ENCODE data around the gene DHRSX. TPM values are rescaled to one million over a fixed set of nuclear protein-coding genes. Genes with fewer than 3 reads are reported as not detected.
"Not testable (repeated sequence)": the region's sequence is repeated elsewhere in the genome, so short reads cannot be mapped to it uniquely, and the experiment has no call there.

DHRSX gene
- total RNA-seq, 2 donors from 2014 or later, result 16.4 to 16.6 TPM

- peaks cover 3 to 9% of the 10 kb centered on the region in 2 donors for H3K9me3 Mint-ChIP-seq
- peaks cover 21 to 28% of the 10 kb centered on the region in 2 donors for H3K36me3 Mint-ChIP-seq
- ATAC-seq, result no peak
- peak in 1 of 2 donors; percentile 3 for DNase-seq (ENCODE audit: low spot score in 2 of 2)
- peak overlapping the region; percentile 16 to 93 for H3K27ac Mint-ChIP-seq
Observed at GRCh38 chrX:2325076-2325784, 175.5 kb downstream of the DHRSX start.

GRCh38 chrX:2324151-2324550 lies 176.6 kb downstream of the DHRSX start:
- no peak for ATAC-seq
- H3K9me3 Mint-ChIP-seq, result peaks cover 3 to 9% of the 10 kb centered on the region in 2 donors
- peaks cover 21 to 28% of the 10 kb centered on the region in 2 donors for H3K36me3 Mint-ChIP-seq
- H3K27ac Mint-ChIP-seq, result no peak overlapping the region
- DNase-seq (ENCODE audit: low spot score in 2 of 2), result no peak

GRCh38 chrX:2321411-2321810 lies 179.4 kb downstream of the DHRSX start:
- Mint-ChIP-seq H3K9me3 (peaks cover 3 to 18% of the 10 kb centered on the region in 2 donors), H3K27ac (no peak overlapping the region), H3K36me3 (peaks cover 9 to 40% of the 10 kb centered on the region in 2 donors)
- no peak for DNase-seq (ENCODE audit: low spot score in 2 of 2)
- ATAC-seq, result no peak

- DNase-seq (ENCODE audit: low spot score in 2 of 2), result no peak
- Mint-ChIP-seq H3K27ac (no peak overlapping the region), H3K36me3 (peaks cover 6 to 37% of the 10 kb centered on the region in 2 donors), H3K9me3 (peaks cover 1 to 15% of the 10 kb centered on the region in 2 donors)
- ATAC-seq, result no peak
Observed at GRCh38 chrX:2320580-2321327, 180.0 kb downstream of the DHRSX start.

GRCh38 chrX:2320089-2320488 lies 180.7 kb downstream of the DHRSX start:
- Mint-ChIP-seq H3K27ac (no peak overlapping the region), H3K36me3 (peaks cover 0 to 31% of the 10 kb centered on the region in 2 donors), H3K9me3 (peaks cover 0 to 9% of the 10 kb centered on the region in 2 donors)
- no peak for ATAC-seq
- no peak for DNase-seq (ENCODE audit: low spot score in 2 of 2)

GRCh38 chrX:2318371-2318770 lies 182.4 kb downstream of the DHRSX start:
- no peak for DNase-seq (ENCODE audit: low spot score in 2 of 2)
- ATAC-seq, result no peak
- H3K27ac Mint-ChIP-seq, result no peak overlapping the region
- H3K9me3 Mint-ChIP-seq, result peaks cover 0 to 9% of the 10 kb centered on the region in 2 donors
- peaks cover 0 to 18% of the 10 kb centered on the region in 2 donors for H3K36me3 Mint-ChIP-seq

GRCh38 chrX:2317527-2318055 lies 183.2 kb downstream of the DHRSX start:
- ATAC-seq, result no peak
- peaks cover 0 to 9% of the 10 kb centered on the region in 2 donors for H3K9me3 Mint-ChIP-seq
- no peak for DNase-seq (ENCODE audit: low spot score in 2 of 2)
- H3K36me3 Mint-ChIP-seq, result peaks cover 0 to 12% of the 10 kb centered on the region in 2 donors
- no peak overlapping the region for H3K27ac Mint-ChIP-seq

DNA sequence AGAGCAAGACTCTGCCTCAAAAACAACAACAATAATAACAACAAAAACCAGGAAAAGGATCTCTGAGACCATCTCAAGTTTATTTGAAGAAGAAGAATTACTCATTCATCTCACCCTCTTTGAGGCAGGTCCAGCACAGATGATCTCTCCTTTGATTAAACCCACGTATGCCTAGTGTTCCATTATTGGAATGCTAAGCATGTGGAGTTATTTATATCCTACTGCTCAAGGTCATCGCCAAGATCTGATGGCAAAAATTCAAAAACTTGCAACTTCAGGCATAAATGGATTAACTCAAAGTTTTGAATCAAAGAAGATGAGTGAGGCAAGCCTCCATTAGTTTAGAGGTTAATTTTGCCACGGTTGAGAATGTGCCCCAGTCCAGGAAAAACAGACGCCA lies 184.2 kb downstream of the DHRSX start:
- no peak for DNase-seq (ENCODE audit: low spot score in 2 of 2)
- no peak for ATAC-seq
- peaks cover under 1 to 20% of the 10 kb centered on the region in 2 donors for H3K36me3 Mint-ChIP-seq
- no peak overlapping the region for H3K27ac Mint-ChIP-seq
- H3K9me3 Mint-ChIP-seq, result peaks cover 0 to 14% of the 10 kb centered on the region in 2 donors

DNA sequence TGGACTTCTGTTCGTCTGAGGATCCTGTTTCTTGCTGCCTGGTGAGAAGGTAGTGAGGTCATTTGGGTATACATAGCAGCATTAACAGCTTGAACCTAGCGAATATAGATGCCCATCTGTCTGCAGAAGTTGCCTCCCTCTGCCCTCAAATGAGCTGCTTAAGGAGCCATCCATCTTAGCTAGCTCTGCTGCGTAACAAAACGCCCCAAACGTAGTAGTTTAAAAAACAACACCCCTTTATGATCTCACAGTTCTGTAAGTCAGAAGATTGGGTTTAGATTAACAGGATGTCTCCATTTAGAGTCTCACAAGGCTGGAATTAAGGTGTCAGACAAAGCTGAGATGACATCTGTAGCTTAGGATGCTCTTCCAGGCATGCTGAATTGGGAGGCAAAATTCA lies 185.3 kb downstream of the DHRSX start:
- Mint-ChIP-seq H3K36me3 (peaks cover 8 to 26% of the 10 kb centered on the region in 2 donors), H3K27ac (no peak overlapping the region), H3K9me3 (peaks cover 0 to 21% of the 10 kb centered on the region in 2 donors)
- DNase-seq (ENCODE audit: low spot score in 2 of 2) (no peak), ATAC-seq (no peak)

DNA sequence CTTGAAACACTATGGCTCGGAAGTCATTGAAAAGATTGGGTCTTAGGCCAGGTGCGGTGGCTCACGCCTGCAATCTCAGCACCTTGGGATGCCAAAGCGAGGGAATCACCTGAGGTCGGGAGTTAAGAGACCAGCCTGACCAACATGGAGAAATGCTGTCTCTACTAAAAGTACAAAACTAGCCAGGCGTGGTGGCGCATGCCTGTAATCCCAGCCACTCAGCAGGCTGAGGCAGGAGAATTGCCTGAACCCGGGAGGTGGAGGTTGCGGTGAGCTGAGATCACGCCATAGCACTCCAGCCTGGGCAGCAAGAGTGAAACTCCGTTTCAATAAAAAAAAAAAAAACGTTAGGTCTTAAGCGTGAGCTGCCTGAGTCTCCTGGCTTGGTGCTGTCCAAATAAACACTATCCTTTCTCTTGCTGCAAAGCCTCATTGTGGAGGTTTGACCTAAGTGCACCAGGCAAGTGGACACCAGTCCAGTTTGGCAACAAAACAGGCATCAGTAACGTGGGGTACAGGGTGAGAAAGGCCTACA lies 185.9 kb downstream of the DHRSX start:
- ATAC-seq (no peak), DNase-seq (ENCODE audit: low spot score in 2 of 2) (no peak)
- no peak overlapping the region for H3K27ac Mint-ChIP-seq
- H3K36me3 Mint-ChIP-seq, result peaks cover 11 to 26% of the 10 kb centered on the region in 2 donors
- H3K9me3 Mint-ChIP-seq, result peaks cover 0 to 21% of the 10 kb centered on the region in 2 donors

DNA sequence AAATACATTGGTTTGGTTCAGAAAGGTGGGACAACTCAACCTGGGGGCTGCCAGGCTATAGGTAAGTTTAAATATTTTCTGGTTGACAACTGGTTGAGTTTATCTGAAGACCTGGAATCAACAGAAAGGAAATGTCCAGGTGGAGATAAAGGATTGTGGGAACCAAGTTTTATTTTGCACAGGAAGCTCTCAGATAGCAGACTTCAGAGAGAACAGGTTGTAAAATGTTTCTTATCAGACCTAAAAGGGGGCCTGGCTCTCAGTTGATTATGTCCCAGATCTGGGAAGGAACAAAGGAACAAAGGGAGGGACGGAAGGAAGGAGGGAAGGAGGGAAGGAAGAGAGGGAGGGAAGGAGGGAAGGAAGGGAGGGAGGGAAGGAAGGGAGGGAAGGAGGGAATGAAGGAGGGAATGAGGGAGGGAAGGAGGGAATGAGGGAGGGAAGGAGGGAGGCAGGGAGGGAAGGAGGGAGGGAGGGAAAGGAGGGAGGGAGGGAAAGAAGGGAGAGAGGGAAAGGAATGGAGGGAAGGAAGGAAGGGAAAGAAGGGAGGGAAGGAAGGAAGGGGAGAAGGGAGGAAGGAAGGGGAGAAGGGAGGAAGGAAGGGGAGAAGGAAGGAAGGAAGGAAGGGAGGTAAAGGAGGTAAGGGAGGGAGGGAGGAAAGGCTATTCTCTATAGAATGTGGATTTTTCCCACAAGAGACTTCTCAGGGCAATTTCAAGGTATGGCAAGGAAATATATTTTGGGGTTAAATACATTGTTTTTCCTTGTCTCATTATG lies 186.7 kb downstream of the DHRSX start:
- H3K27ac Mint-ChIP-seq, result no peak overlapping the region
- no peak for ATAC-seq
- peaks cover 0 to 21% of the 10 kb centered on the region in 2 donors for H3K9me3 Mint-ChIP-seq
- peaks cover 11 to 26% of the 10 kb centered on the region in 2 donors for H3K36me3 Mint-ChIP-seq
- DNase-seq (ENCODE audit: low spot score in 2 of 2), result no peak

DNA sequence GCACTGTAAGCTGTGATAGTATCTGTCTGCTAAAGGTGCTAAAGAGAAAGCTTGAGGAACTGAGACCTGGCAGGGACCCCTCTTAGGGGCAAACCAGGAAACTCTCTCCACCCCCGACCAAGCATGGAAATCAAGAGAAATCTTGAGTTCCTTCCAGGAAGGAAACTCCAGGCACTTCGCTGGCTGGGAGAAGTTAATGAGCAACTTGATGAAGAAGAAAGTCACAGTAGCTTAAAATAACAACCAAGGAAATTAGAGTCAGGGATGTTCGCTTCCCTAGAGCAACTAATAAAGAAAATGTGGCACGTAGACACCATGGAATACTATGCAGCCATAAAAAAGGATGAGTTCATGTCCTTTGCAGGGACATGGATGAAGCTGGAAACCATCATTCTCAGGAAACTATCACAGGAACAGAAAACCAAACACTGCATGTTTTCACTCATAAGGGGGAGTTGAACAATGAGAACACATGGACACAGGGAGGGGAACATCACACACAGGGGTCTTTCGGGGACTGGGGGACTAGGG lies 188.7 kb downstream of the DHRSX start:
- not testable (repeated sequence) for ATAC-seq; DNase-seq (ENCODE audit: low spot score in 2 of 2); H3K27ac Mint-ChIP-seq
- Mint-ChIP-seq H3K36me3 (peaks cover 13 to 20% of the 10 kb centered on the region in 2 donors), H3K9me3 (peaks cover under 1 to 14% of the 10 kb centered on the region in 2 donors)

DNA sequence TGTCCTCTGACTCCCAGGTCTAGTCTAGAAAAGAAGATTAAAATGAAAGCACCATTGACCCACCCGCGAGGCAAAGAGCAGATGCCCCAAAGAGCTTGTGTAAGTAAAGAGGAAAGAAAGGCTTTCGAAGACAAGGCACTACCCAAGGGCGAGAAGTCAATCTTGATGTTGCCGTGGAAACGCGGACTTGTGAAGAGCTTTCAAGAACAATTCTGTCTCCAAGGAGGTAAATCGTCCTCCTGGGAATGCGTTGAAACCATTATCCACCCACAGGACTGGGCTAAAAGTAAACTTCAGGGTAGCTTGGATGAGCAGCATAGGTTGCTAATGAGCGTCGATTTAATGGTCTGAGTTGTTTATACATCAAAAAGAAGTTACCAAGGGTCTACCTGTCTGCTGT lies 189.3 kb downstream of the DHRSX start:
- peaks cover 19 to 26% of the 10 kb centered on the region in 2 donors for H3K36me3 Mint-ChIP-seq
- peak overlapping the region in 1 of 2 donors; percentile 85 for H3K27ac Mint-ChIP-seq
- H3K9me3 Mint-ChIP-seq, result peaks cover 3 to 17% of the 10 kb centered on the region in 2 donors
- DNase-seq (ENCODE audit: low spot score in 2 of 2), result no peak
- no peak for ATAC-seq

DNA sequence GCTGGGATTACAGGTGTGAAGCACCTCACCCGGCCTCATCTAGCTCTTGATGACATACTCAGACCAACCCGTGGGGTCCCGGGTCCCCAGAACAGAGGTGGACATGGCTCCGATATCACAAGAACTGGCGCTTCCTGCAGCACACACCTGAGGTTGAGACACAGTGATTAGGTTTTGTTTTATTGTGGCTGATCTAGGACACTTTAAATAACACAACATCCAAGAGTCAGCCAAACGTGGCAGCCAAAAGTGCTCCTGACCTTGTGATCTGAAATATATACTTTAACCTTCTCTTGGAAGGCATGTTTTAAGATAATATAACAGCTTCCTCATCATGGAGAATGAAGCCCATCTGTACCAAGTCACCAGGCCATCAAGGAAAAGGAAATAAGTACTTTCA lies 198.9 kb downstream of the DHRSX start:
- Mint-ChIP-seq H3K9me3 (peaks cover 13 to 18% of the 10 kb centered on the region in 2 donors), H3K27ac (no peak overlapping the region), H3K36me3 (peaks cover 12 to 29% of the 10 kb centered on the region in 2 donors)
- ATAC-seq (no peak), DNase-seq (ENCODE audit: low spot score in 2 of 2) (no peak)

DNA sequence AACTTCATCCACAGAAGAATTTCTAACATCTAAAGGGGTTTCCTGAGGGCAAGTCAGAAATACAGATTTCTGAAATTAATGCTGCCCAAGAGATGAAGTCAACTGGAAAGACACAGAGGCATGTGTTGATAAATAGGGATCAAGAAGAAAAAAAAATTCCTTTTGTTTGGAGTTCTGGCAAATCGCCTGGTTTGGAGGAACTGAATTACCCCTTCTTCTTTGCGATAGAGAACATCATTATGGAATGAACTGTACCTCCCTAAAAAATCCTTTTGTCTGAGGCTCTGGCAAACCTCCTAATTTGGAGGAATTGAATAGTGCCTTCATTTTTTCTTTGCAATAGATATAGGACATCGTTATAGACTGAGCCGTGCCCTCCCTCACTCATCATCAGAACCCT lies 200.9 kb downstream of the DHRSX start:
- Mint-ChIP-seq H3K27ac (no peak overlapping the region), H3K9me3 (peaks cover 11 to 16% of the 10 kb centered on the region in 2 donors), H3K36me3 (peaks cover 7 to 16% of the 10 kb centered on the region in 2 donors)
- DNase-seq (ENCODE audit: low spot score in 2 of 2) (no peak), ATAC-seq (no peak)

DNA sequence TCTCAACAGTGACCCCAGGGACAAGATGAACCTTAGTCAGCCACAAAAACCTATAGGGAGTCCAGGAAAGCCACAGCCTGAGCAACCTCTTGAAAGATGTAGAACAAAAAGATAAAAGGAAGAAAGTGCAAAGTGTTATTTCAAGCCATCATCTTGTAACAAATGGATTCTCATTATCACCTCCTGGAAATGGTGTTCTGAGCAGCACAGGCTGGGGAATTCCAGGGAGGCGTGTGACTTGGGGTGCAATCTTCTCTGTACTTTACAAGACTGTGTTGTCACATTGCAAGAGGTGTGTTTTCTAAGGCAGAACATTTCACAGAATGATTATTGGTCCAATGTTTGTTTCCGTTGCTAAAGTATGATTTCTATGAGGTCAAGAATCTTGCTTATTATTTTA lies 214.0 kb downstream of the DHRSX start:
- Mint-ChIP-seq H3K36me3 (peaks cover 38 to 44% of the 10 kb centered on the region in 2 donors), H3K27ac (peak overlapping the region in 1 of 2 donors; percentile 17), H3K9me3 (peaks cover 0 to 4% of the 10 kb centered on the region in 2 donors)
- ATAC-seq (no peak), DNase-seq (ENCODE audit: low spot score in 2 of 2) (no peak)
